GM12872 (cell line): Measurements from ENCODE around the gene DNAL4.

Source experiments
- CTCF ChIP-seq: IDR thresholded peaks from 3 replicates; pipeline ENCODE4 v1.5.1; 2011; ENCODE audit warnings: low read depth, mild to moderate bottlenecking, low read length, moderate library complexity; ENCODE audit not compliant: insufficient read depth

The DNAL4 gene

GRCh38 chr22:38740754-38741153 lies 53.2 kb downstream of the DNAL4 start:
- no peak for TF ChIP-seq CTCF

DNA sequence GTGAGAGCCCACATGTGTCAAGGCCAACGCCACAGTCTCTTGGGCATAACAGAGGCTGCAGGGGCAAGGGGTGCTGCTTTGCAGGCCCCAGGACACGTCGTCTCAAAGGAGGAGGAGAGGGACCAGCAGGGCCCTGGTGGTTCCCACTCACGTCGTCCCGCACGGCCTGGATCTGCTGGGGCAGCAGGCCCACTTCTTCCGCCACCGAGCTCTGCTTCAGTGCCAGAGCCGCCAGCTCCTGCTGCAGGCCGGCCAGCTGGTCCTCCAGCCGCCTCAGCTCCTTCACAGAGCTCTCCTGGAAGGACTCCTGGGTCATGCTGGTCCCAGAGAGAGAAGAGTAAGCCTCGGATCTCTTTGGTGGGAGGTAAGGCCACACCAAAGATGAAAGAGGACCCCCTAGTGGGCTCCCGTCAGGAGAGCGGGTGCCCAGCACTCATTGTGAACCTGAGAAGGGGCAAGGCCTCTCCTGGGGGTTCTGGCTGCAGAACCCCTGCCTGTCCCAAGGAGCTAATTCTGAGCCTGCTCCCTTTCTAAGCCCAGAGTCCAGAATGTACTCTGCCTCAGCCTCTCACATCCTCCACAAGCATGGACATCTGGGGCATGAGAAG lies 53.7 kb downstream of the DNAL4 start:
- no peak for TF ChIP-seq CTCF

GRCh38 chr22:38739300-38740055 lies 54.5 kb downstream of the DNAL4 start:
- TF ChIP-seq CTCF = no peak

DNA sequence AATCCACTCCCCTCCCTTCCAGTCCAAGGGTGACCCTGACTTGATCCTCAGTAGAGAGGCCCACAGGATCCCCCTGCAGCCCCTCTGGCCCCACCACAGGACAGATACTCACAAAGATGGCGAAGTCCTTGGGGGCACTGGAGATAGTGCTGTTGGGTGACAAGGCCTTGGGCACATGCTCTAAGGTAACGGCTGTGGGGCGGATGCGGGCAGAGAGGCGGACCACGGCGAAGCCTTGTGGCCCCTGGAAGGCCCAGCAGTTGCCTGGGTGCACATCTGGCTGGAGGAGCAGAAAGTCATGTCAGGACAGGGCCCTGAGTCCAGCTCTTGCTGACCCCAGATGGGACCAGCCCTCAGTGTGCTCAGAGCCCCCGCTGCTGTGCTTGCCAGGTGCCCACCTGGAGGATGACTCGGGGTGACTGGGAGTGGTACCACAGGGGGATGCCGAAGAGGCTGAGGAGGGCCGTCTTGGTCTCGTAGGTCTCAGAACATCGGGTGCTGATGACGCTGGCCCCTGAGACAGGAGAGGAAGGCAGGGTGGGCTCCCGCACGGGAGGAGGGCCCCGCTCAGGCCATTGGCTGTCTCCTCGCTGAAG lies 55.4 kb downstream of the DNAL4 start:
- no peak for TF ChIP-seq CTCF

- no peak for TF ChIP-seq CTCF
Observed at GRCh38 chr22:38737302-38738060, 56.5 kb downstream of the DNAL4 start.

- TF ChIP-seq CTCF = no peak
Observed at GRCh38 chr22:38736257-38736570, 57.7 kb downstream of the DNAL4 start.
